H9 (cell line): ENCODE results near the gene DPF3. TPM values are rescaled to one million over a fixed set of nuclear protein-coding genes. Genes with fewer than 3 reads are reported as not detected.

Source experiments
- DNase-seq: peaks from one replicate; pipeline ENCODE4 v3.0.0-alpha.2; 2017
- H2AFZ ChIP-seq: one replicate; pipeline ENCODE4 v1.6.1; 2013; ENCODE audit warnings: mild to moderate bottlenecking, low read length, control low read depth, moderate library complexity
- H2AK5ac ChIP-seq: 2 replicates; pipeline ENCODE4 v1.6.1; 2013; ENCODE audit warnings: low read length, control low read depth, mixed read lengths; ENCODE audit not compliant: insufficient read length
- H2BK120ac ChIP-seq: one replicate; pipeline ENCODE4 v1.6.1; 2013; ENCODE audit warnings: low read depth, mild to moderate bottlenecking, low read length, control low read depth, inconsistent platforms; ENCODE audit not compliant: poor library complexity, severe bottlenecking
- H2BK12ac ChIP-seq: 2 replicates; pipeline ENCODE4 v1.6.1; 2013; ENCODE audit warnings: low read length, control low read depth, mixed read lengths, low read depth; ENCODE audit not compliant: insufficient read length
- H2BK15ac ChIP-seq: 2 replicates; pipeline ENCODE4 v1.6.1; 2013; ENCODE audit warnings: low read depth, low read length, control low read depth
- H2BK20ac ChIP-seq: one replicate; pipeline ENCODE4 v1.6.1; 2013; ENCODE audit warnings: low read depth, mild to moderate bottlenecking, low read length, control low read depth, inconsistent platforms; ENCODE audit not compliant: poor library complexity, severe bottlenecking
- H2BK5ac ChIP-seq: 2 replicates; pipeline ENCODE4 v1.6.1; 2013; ENCODE audit warnings: low read length, control low read depth, mixed read lengths; ENCODE audit not compliant: insufficient read length
- H3K14ac ChIP-seq: 2 replicates; pipeline ENCODE4 v1.6.1; 2013; ENCODE audit warnings: low read length, control low read depth; ENCODE audit not compliant: insufficient read depth
- H3K18ac ChIP-seq: 2 replicates; pipeline ENCODE4 v1.6.1; 2013; ENCODE audit warnings: low read depth, mild to moderate bottlenecking, mixed read lengths, low read length, control low read depth; ENCODE audit not compliant: insufficient read length
- H3K23ac ChIP-seq: 2 replicates; pipeline ENCODE4 v1.6.1; 2013; ENCODE audit warnings: low read length, control low read depth, mixed read lengths, low read depth; ENCODE audit not compliant: insufficient read length
- H3K23me2 ChIP-seq: 2 replicates; pipeline ENCODE4 v1.6.1; 2013; ENCODE audit warnings: low read depth, mild to moderate bottlenecking, mixed read lengths, low read length, control low read depth; ENCODE audit not compliant: insufficient read length, poor library complexity, severe bottlenecking
- H3K27ac ChIP-seq: 2 replicates; pipeline ENCODE4 v1.5.1; 2013; ENCODE audit warnings: low read length, control low read depth, mixed read lengths, low read depth; ENCODE audit not compliant: insufficient read length
- H3K27me3 ChIP-seq: 2 replicates; pipeline ENCODE4 v1.6.1; 2013; ENCODE audit warnings: low read length, control low read depth, inconsistent platforms; ENCODE audit not compliant: insufficient read depth
- H3K4ac ChIP-seq: 2 replicates; pipeline ENCODE4 v1.6.1; 2013; ENCODE audit warnings: low read depth, mild to moderate bottlenecking, control low read depth, inconsistent platforms, low read length, moderate library complexity
- H3K4me1 ChIP-seq: 2 replicates; pipeline ENCODE4 v1.6.1; 2013; ENCODE audit warnings: low read length, control low read depth, inconsistent platforms; ENCODE audit not compliant: insufficient read depth
- H3K4me2 ChIP-seq: 2 replicates; pipeline ENCODE4 v1.6.1; 2013; ENCODE audit warnings: low read length, control low read depth, mixed read lengths; ENCODE audit not compliant: insufficient read length, insufficient read depth
- H3K56ac ChIP-seq: 2 replicates; pipeline ENCODE4 v1.6.1; 2013; ENCODE audit warnings: low read depth, mild to moderate bottlenecking, mixed read lengths, low read length, control low read depth; ENCODE audit not compliant: insufficient read length
- H3K79me1 ChIP-seq: 2 replicates; pipeline ENCODE4 v1.6.1; 2013; ENCODE audit warnings: low read depth, mild to moderate bottlenecking, moderate library complexity, low read length, control low read depth, inconsistent platforms; ENCODE audit not compliant: insufficient read depth, poor library complexity, severe bottlenecking
- H3K79me2 ChIP-seq: 2 replicates; pipeline ENCODE4 v1.6.1; 2013; ENCODE audit warnings: low read length, control low read depth, inconsistent platforms; ENCODE audit not compliant: insufficient read depth
- H3K9ac ChIP-seq: 2 replicates; pipeline ENCODE4 v1.6.1; 2013; ENCODE audit warnings: low read length, control low read depth, mixed read lengths; ENCODE audit not compliant: insufficient read length; ENCODE audit errors: extremely low read depth
- H3K9me3 ChIP-seq: one replicate; pipeline ENCODE4 v1.6.1; 2013; ENCODE audit warnings: low read depth, low read length, inconsistent platforms; ENCODE audit not compliant: control insufficient read depth
- H3T11ph ChIP-seq: one replicate; pipeline ENCODE4 v1.6.1; 2013; ENCODE audit warnings: mild to moderate bottlenecking, low read length, control low read depth, inconsistent platforms
- H4K20me1 ChIP-seq: one replicate; pipeline ENCODE4 v1.6.1; 2013; ENCODE audit not compliant: control insufficient read depth, insufficient read length, insufficient read depth
- H4K5ac ChIP-seq: 2 replicates; pipeline ENCODE4 v1.6.1; 2013; ENCODE audit warnings: low read depth, mild to moderate bottlenecking, mixed read lengths, low read length, control low read depth; ENCODE audit not compliant: insufficient read length
- H4K8ac ChIP-seq: replicated peaks from 2 replicates; pipeline ENCODE4 v1.6.1; 2013; ENCODE audit warnings: low read length, control low read depth, mixed read lengths, low read depth; ENCODE audit not compliant: insufficient read length
- H4K91ac ChIP-seq: 2 replicates; pipeline ENCODE4 v1.6.1; 2013; ENCODE audit warnings: low read depth, mild to moderate bottlenecking, moderate library complexity, mixed read lengths, low read length, control low read depth; ENCODE audit not compliant: insufficient read length
- H3K27ac Mint-ChIP-seq, 3 experiments: 2 replicates in 2 of 3; 3 replicates in 1 of 3; pipeline ENCODE4 v1.8.0; 2020 to 2021; ENCODE audit warnings: mixed read lengths in 3 of 3, mild to moderate bottlenecking in 1 of 3, moderate library complexity in 1 of 3
- H3K27me3 Mint-ChIP-seq: 2 replicates; pipeline ENCODE4 v1.8.0; 2021; ENCODE audit warnings: low read depth, mild to moderate bottlenecking, moderate library complexity, mixed read lengths
- H3K36me3 Mint-ChIP-seq, 3 experiments: 2 replicates in 2 of 3; 3 replicates in 1 of 3; pipeline ENCODE4 v1.8.0; 2020 to 2021; ENCODE audit warnings: low read depth in 3 of 3, mixed read lengths in 3 of 3; ENCODE audit not compliant: insufficient read depth in 1 of 3
- H3K4me1 Mint-ChIP-seq, 2 experiments: 2 replicates each; pipeline ENCODE4 v1.8.0; 2020; ENCODE audit warnings: mixed read lengths in 2 of 2
- H3K4me3 Mint-ChIP-seq, 2 experiments: 2 replicates in 1 of 2; 3 replicates in 1 of 2; pipeline ENCODE4 v1.8.0; 2020 to 2021; ENCODE audit warnings: mild to moderate bottlenecking in 2 of 2, mixed read lengths in 2 of 2, moderate library complexity in 1 of 2
- H3K9me3 Mint-ChIP-seq, 2 experiments: 2 replicates in 1 of 2; 3 replicates in 1 of 2; pipeline ENCODE4 v1.8.0; 2020; ENCODE audit warnings: mild to moderate bottlenecking in 2 of 2, mixed read lengths in 2 of 2, moderate library complexity in 1 of 2
- WGBS: extraction: QIAGEN DNeasy Blood & Tissue Kit; methylation state at CpG from one replicate; pipeline ENCODE4 v1.1.7; 2013; ENCODE audit warnings: missing lambda C conversion rate, low lambda C conversion rate, mixed read lengths; ENCODE audit not compliant: insufficient read length; ENCODE audit errors: extremely low coverage; 5-methylcytosine and 5-hydroxymethylcytosine counted together
- total RNA-seq: library from RNA; stranded (reverse); gene quantifications from 2 replicates; pipeline ENCODE4 v1.2.1, GENCODE V29; 2021
- TF ChIP-seq, protein P1 (sequence below): fragments of 200-600 bp; sonication (generic); conservative IDR thresholded peaks from 3 replicates; pipeline ENCODE4 v1.8.0; 2021; ENCODE audit warnings: antibody characterized with exemption, mild to moderate bottlenecking

DPF3 gene
- total RNA-seq, 1 experiment from 2014 or later: not detected

DNA sequence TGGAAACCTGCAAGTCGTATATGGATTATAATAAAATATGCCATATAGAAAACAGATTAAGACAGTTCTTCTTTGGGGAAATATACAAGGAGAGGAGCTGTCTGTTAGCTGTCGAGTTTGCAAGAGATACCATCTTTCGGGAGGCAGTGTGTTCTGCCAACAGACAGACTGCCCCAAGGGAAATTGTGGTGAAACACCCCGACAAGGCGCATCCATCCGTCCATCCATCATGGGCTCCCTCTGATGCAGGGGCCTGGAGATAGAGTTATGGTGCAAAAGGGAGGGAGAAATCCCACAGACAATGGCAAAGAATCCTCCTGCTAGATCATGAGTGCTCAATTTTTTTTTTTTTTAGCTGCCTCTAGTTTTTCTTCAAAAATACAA, 156.3 kb downstream of the DPF3 start:
- Histone ChIP-seq H2BK20ac (no peak overlapping the region), H2BK5ac (no peak overlapping the region), H3K56ac (no peak overlapping the region), H3K4me2 (no peak overlapping the region), H3K23me2 (no peaks in the 10 kb centered on the region), H2BK12ac (no peak overlapping the region), H3K4ac (no peak overlapping the region), H3K23ac (no peak overlapping the region), H3K9me3 (no peaks in the 10 kb centered on the region), H3K79me1 (no peaks in the 10 kb centered on the region), H2AFZ (no peak overlapping the region), H3K27ac (no peak overlapping the region), H3K14ac (no peak overlapping the region), H3K27me3 (no peaks in the 10 kb centered on the region), H3K9ac (no peak overlapping the region), H4K91ac (no peak overlapping the region), H3T11ph (no peak overlapping the region), H3K18ac (no peak overlapping the region), H2BK15ac (no peak overlapping the region), H2AK5ac (no peak overlapping the region), H4K5ac (no peak overlapping the region), H3K4me1 (no peaks in the 10 kb centered on the region), H4K8ac (no peak overlapping the region), H4K20me1 (no peaks in the 10 kb centered on the region), H2BK120ac (no peak overlapping the region), H3K79me2 (no peaks in the 10 kb centered on the region)
- no peaks in the 10 kb centered on the region for H3K36me3 Mint-ChIP-seq
- WGBS: no CpG with 5 or more reads among the region's 6 CpGs
- no peak overlapping the region for H3K4me3 Mint-ChIP-seq
- no peaks in the 10 kb centered on the region; a peak in 1 of 5 replicates for H3K9me3 Mint-ChIP-seq
- H3K4me1 Mint-ChIP-seq: peaks cover 5 to 9% of the 10 kb centered on the region in 2 experiments
- H3K27me3 Mint-ChIP-seq: peaks cover 14% of the 10 kb centered on the region
- TF ChIP-seq, protein P1, sequence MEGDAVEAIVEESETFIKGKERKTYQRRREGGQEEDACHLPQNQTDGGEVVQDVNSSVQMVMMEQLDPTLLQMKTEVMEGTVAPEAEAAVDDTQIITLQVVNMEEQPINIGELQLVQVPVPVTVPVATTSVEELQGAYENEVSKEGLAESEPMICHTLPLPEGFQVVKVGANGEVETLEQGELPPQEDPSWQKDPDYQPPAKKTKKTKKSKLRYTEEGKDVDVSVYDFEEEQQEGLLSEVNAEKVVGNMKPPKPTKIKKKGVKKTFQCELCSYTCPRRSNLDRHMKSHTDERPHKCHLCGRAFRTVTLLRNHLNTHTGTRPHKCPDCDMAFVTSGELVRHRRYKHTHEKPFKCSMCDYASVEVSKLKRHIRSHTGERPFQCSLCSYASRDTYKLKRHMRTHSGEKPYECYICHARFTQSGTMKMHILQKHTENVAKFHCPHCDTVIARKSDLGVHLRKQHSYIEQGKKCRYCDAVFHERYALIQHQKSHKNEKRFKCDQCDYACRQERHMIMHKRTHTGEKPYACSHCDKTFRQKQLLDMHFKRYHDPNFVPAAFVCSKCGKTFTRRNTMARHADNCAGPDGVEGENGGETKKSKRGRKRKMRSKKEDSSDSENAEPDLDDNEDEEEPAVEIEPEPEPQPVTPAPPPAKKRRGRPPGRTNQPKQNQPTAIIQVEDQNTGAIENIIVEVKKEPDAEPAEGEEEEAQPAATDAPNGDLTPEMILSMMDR: no peak
- DNase-seq: peak; percentile 4
- no peak overlapping the region for H3K27ac Mint-ChIP-seq
